WTC11 (cell line): Measurements from ENCODE around the gene PRSS53. TPM values are rescaled to one million over a fixed set of nuclear protein-coding genes. Genes with fewer than 3 reads are reported as not detected.
"Not testable (repeated sequence)": the region's sequence is repeated elsewhere in the genome, so short reads cannot be mapped to it uniquely, and the experiment has no call there.

ENCODE experiments used
- ATAC-seq: fragments of 200-7000 bp; cut with Tn5 transposase; 2 replicates; pipeline ENCODE4 v1.10.0; 2021; ENCODE audit warnings: mild to moderate bottlenecking, moderate library complexity
- Bru-seq: library from RNA; stranded (reverse); fragments of 400-500 nt; gene quantifications from one replicate; lab custom pipeline; 2021; lab: Mats Ljungman, UMichigan
- CTCF ChIA-PET: fragments of 300-600 bp; sonication (Branson Sonifier 250); formaldehyde crosslinking; loops from one replicate; lab custom pipeline; 2021; ENCODE audit warnings: antibody characterized with exemption; lab: Charles Lee
- POLR2A ChIA-PET: fragments of 350-600 bp; sonication (Branson Sonifier 250); formaldehyde crosslinking; loops from one replicate; lab custom pipeline; 2021; ENCODE audit warnings: antibody characterized with exemption; lab: Charles Lee
- DNase-seq: peaks from one replicate; pipeline ENCODE4 v3.0.0; 2021; ENCODE audit warnings: low spot score
- H3K27ac Mint-ChIP-seq: 2 replicates; pipeline ENCODE4 v1.8.0; 2021; ENCODE audit warnings: mixed read lengths
- H3K27me3 Mint-ChIP-seq: 2 replicates; pipeline ENCODE4 v1.8.0; 2021; ENCODE audit warnings: low read depth, mild to moderate bottlenecking, moderate library complexity, mixed read lengths
- H3K36me3 Mint-ChIP-seq: 2 replicates; pipeline ENCODE4 v1.8.0; 2021; ENCODE audit warnings: mixed read lengths
- H3K4me1 Mint-ChIP-seq: 2 replicates; pipeline ENCODE4 v1.8.0; 2022; ENCODE audit warnings: mixed read lengths
- H3K4me3 Mint-ChIP-seq: 2 replicates; pipeline ENCODE4 v1.8.0; 2021; ENCODE audit warnings: mild to moderate bottlenecking, moderate library complexity, mixed read lengths
- H3K9me3 Mint-ChIP-seq: 2 replicates; pipeline ENCODE4 v1.8.0; 2021; ENCODE audit warnings: mixed read lengths
- ARID4B ChIP-seq: sonication (generic); formaldehyde crosslinking; IDR thresholded peaks from 2 replicates; pipeline ENCODE4 v1.8.0; 2023; ENCODE audit warnings: missing genetic modification reagents, mild to moderate bottlenecking, borderline replicate concordance
- ATF1 ChIP-seq: sonication (generic); formaldehyde crosslinking; IDR thresholded peaks from 2 replicates; pipeline ENCODE4 v1.8.1; 2023; ENCODE audit warnings: mild to moderate bottlenecking, moderate library complexity, missing genetic modification reagents
- CBFB ChIP-seq: sonication (generic); formaldehyde crosslinking; IDR thresholded peaks from 2 replicates; pipeline ENCODE4 v1.8.1; 2022; ENCODE audit warnings: mild to moderate bottlenecking, low read depth, missing genetic modification reagents
- KAT7 ChIP-seq: sonication (generic); formaldehyde crosslinking; IDR thresholded peaks from 2 replicates; pipeline ENCODE4 v1.8.1; 2023; ENCODE audit warnings: missing genetic modification reagents, mild to moderate bottlenecking, borderline replicate concordance
- PRRX2 ChIP-seq: fragments of 250-450 bp; sonication (Bioruptor Pico); IDR thresholded peaks from 2 replicates; pipeline ENCODE4 v1.8.0; 2021; ENCODE audit warnings: mild to moderate bottlenecking
- SMAD3 ChIP-seq: sonication (generic); formaldehyde crosslinking; IDR thresholded peaks from 2 replicates; pipeline ENCODE4 v1.8.0; 2022; ENCODE audit warnings: missing genetic modification reagents, mild to moderate bottlenecking, borderline replicate concordance
- ZNF121 ChIP-seq: sonication (generic); formaldehyde crosslinking; IDR thresholded peaks from 2 replicates; pipeline ENCODE4 v1.8.0; 2023; ENCODE audit warnings: missing genetic modification reagents
- ZNF138 ChIP-seq: sonication (generic); formaldehyde crosslinking; conservative IDR thresholded peaks from 2 replicates; pipeline ENCODE4 v1.8.1; 2022; ENCODE audit warnings: mild to moderate bottlenecking, moderate library complexity, missing genetic modification reagents
- ZNF263 ChIP-seq: sonication (generic); formaldehyde crosslinking; IDR thresholded peaks from 2 replicates; pipeline ENCODE4 v1.8.1; 2022; ENCODE audit warnings: low read depth, mild to moderate bottlenecking, moderate library complexity, missing genetic modification reagents
- ZNF396 ChIP-seq: fragments of 250-450 bp; sonication (Bioruptor Pico); IDR thresholded peaks from 2 replicates; pipeline ENCODE4 v1.8.0; 2021; ENCODE audit warnings: mild to moderate bottlenecking, moderate library complexity, borderline replicate concordance
- ZSCAN18 ChIP-seq: fragments of 250-450 bp; sonication (Bioruptor Pico); IDR thresholded peaks from 2 replicates; pipeline ENCODE4 v2.1.2; 2022; ENCODE audit warnings: mild to moderate bottlenecking, moderate library complexity
- long read RNA-seq, 3 experiments: library from RNA in 1 of 3; library from capped mRNA in 1 of 3; library from polyadenylated mRNA in 1 of 3; unstranded in 2 of 3; stranded (forward) in 1 of 3; transcript quantifications; one replicate each; pipeline ENCODE4 v2.0.0, GENCODE V29; 2021
- total RNA-seq: library from RNA; stranded (reverse); gene quantifications from 3 replicates; pipeline ENCODE4 v1.2.3, GENCODE V29; 2021

PRSS53 gene
- total RNA-seq (2.5 to 4.9 TPM (median 4.1 TPM) in 3 replicates), Bru-seq, nascent RNA (percentile 42 among the genes with signal in this experiment)
- long read RNA-seq, experiment 1, partial matches to known transcripts: 3 of 4 reads
- long read RNA-seq, experiment 1, other reads (novel, unspliced or antisense): 1 of 4 reads
- long read RNA-seq, experiment 2, partial matches to known transcripts: 0 of 2 reads
- long read RNA-seq, experiment 2, other reads (novel, unspliced or antisense): 2 of 2 reads
- long read RNA-seq, experiment 3: 0 reads

DNA sequence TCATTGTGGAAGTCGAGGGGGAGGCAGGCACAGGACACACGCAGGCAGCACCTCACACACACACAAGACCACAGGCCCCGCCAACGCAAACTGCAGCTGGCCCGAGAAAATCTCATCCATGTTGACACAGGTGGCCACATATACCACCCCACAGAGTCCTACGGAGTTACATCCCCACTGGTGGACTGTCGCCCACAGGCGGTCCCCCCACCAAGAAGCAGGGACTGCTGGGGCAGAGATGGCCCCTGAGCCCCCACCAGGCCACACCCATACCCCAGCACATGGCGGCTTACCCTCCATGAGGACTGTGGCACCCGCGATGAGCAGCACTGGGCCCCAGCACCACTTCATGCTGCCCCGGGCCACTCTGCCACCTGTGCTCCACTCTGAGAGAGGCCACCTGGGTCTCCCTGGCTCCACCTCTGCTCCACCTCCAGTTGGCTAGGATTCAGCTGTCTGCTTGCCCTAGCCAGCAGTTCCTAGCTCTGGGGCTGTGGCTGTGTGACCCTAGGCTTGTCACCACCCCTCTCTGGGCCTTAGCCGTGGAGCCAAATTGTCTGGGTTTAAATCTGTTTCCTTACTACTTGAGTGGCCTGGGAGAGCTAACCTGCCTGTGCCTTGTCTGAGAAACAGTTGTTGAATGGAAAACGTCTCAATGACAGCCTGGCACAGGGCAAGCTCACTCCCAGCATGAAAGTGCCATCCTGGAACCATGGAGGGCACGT is at the start of gene PRSS53:
TSS of gene PRSS53 (minus strand) at position 485 of the 725 bp plus-strand sequence. CDS start at position 351, 134 bp downstream.
- ATAC-seq (no peak), DNase-seq (no peak)
- no peak within 1 kb of the TSS for H3K4me3 Mint-ChIP-seq
- ChIA-PET CTCF (interaction anchor here (0.6 kb wide), 1 partner anchor 47 kb away, joined by 3 read pairs; no protein-coding TSS in a partner anchor), POLR2A (no interaction called here)
- no peaks in the 10 kb centered on the region for H3K27me3 Mint-ChIP-seq
- peaks cover 12% of the 10 kb centered on the region for H3K36me3 Mint-ChIP-seq
- peak within 1 kb of the TSS; percentile 49; the same call in 1 of the 2 replicates for H3K27ac Mint-ChIP-seq
- no peaks in the 10 kb centered on the region for H3K9me3 Mint-ChIP-seq
- 0 out of 2 replicates have a peak, but pooled peaks cover 3% of the 10 kb centered on the region for H3K4me1 Mint-ChIP-seq
- TF ChIP-seq SMAD3 (CRISPR knock-in tag) (no peak), PRRX2 (no peak), CBFB (CRISPR knock-in tag) (no peak), ZNF396 (CRISPR knock-in tag) (no peak), ATF1 (CRISPR knock-in tag) (no peak), ZNF138 (CRISPR knock-in tag) (no peak), ZSCAN18 (CRISPR knock-in tag) (no peak), ZNF263 (CRISPR knock-in tag) (no peak), ARID4B (no peak)

- DNase-seq, H3K9me3 Mint-ChIP-seq: not testable (repeated sequence)
Observed at GRCh38 chr16:31136822-31137499, 48.2 kb upstream of the PRSS53 start.

DNA sequence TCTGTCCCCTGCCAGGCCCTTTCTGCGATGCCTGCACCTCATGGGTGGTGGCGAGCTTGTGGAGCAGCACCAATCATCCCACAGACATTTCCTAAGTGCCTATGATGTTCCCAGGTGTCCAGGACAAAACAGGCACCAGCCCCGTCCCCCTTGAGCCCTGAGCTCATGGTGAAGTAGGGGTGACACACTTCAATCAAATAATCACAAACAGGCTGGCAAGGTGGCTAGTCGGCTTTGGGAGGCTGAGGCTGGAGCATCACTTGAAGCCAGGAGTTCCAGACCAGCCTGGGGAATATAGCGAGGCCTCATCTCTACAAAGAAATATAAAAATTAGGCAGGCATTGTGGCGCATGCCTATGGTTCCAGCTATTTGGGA is 47.5 kb upstream of the PRSS53 start:
- Mint-ChIP-seq H3K4me1 (peaks cover 66% of the 10 kb centered on the region), H3K36me3 (peaks cover 24% of the 10 kb centered on the region), H3K9me3 (no peaks in the 10 kb centered on the region), H3K27me3 (no peaks in the 10 kb centered on the region), H3K27ac (no peak overlapping the region), H3K4me3 (peak overlapping the region; percentile 87)
- POLR2A ChIA-PET: interaction anchor here (2.0 to 2.4 kb wide), 3 partner anchors 19 to 62 kb away, joined by 9 to 26 read pairs (median 10); partner anchors contain the start of genes FUS, KAT8, ZNF646 and ZNF668
- DNase-seq (no peak), ATAC-seq (no peak)
- TF ChIP-seq KAT7: no peak
- TF ChIP-seq SMAD3 (CRISPR knock-in tag): no peak
- TF ChIP-seq ZNF121 (CRISPR knock-in tag): no peak
- CTCF ChIA-PET: interaction anchor here (1.0 to 2.0 kb wide), 5 partner anchors 41 to 246 kb away, joined by 3 to 7 read pairs (median 3); partner anchors contain the start of gene HSD3B7

More at GRCh38 chr16:31136822-31137499, 48.2 kb upstream of the PRSS53 start:
- Mint-ChIP-seq H3K4me1 (peaks cover 68% of the 10 kb centered on the region), H3K36me3 (peaks cover 18% of the 10 kb centered on the region)
- POLR2A ChIA-PET, H3K4me3 Mint-ChIP-seq, ATAC-seq, H3K27ac Mint-ChIP-seq, H3K27me3 Mint-ChIP-seq: not testable (repeated sequence)
- CTCF ChIA-PET: interaction anchor here (0.6 to 1.7 kb wide), 2 partner anchors 19 to 245 kb away, joined by 4 to 5 read pairs; no protein-coding TSS in a partner anchor
